ENCODE measurements around the gene POC1A. TPM values are rescaled to one million over a fixed set of nuclear protein-coding genes. Genes with fewer than 3 reads are reported as not detected.

Gene POC1A
- total and polyA plus RNA-seq, 10 of the 15 experiments (the other 5 are each of a cell fraction or from before 2014, with no cell fraction given) = 8.5 to 49.8 (median 23.5) TPM

DNA sequence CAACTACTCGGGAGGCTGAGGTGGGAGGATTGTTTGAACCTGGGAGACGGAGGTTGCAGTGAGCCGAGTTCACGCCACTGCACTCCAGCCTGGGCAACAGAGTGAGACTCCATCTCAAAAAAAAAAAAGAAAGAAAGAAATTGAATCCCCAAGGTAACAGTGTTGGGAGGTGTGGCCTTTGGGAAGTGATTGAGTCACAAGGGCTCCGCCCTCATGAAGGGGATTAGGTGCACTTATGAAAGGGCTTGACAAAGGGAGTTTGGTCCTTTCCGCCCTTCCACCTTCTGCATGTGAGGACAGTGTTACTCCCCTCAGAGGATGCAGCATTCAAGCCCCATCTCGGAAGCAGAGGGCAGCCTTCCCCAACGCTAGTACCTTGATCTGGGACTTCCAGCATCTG lies 21.3 kb downstream of the POC1A start:
- CTCF ChIA-PET = interaction anchor here (1.1 kb wide), 1 partner anchor 11 kb away, joined by 3 read pairs; no protein-coding TSS in a partner anchor
- BruUV-seq (replicated peaks) = no TSS peak
- TF ChIP-seq PAX8 (IDR thresholded peaks at IDR 0.05) = no peak
- 0 out of 2 replicates have a peak, but pooled peaks have one; percentile 7 for TF ChIP-seq HDGF (IDR thresholded peaks at IDR 0.05)
- Histone ChIP-seq H4K20me1 (ENCODE audit: control insufficient read depth, insufficient read depth) (no peaks in the 10 kb centered on the region), H3K9me3 (replicated peaks; ENCODE audit: control insufficient read depth, insufficient read depth, low read length) (no peaks in the 10 kb centered on the region), H3K4me2 (ENCODE audit: control insufficient read depth, insufficient read depth) (no peak overlapping the region), H2AFZ (ENCODE audit: control insufficient read depth, low read depth, low read length) (no peak overlapping the region), H3K4me3 (no peak overlapping the region), H3K36me3 (ENCODE audit: control insufficient read depth in 2 of 2, insufficient read depth in 2 of 2, low read length in 1 of 2) (peaks cover 5 to 7% of the 10 kb centered on the region in 2 experiments; a peak in 3 of 4 replicates), H3K27me3 (replicated peaks in 1 of 2; ENCODE audit: control insufficient read depth in 2 of 2, insufficient read depth in 2 of 2, low read length in 1 of 2) (no peaks in the 10 kb centered on the region), H3K27ac (ENCODE audit: control insufficient read depth, insufficient read depth) (no peak overlapping the region), H3K9ac (ENCODE audit: control insufficient read depth, insufficient read depth, low read length) (no peak overlapping the region), H3K4me1 (ENCODE audit: control insufficient read depth, insufficient read depth, low read length) (peaks cover 26% of the 10 kb centered on the region), H3K79me2 (ENCODE audit: control insufficient read depth, insufficient read depth, low read length) (no peaks in the 10 kb centered on the region)
- DNase-seq (ENCODE audit: low read depth, low spot score) = no peak
- in situ Hi-C loops (cut with MboI) (no loop called here), intact Hi-C loops (cut with micrococcal nuclease; ENCODE audit: unreplicated experiment) (no loop called here)
- no peak for ATAC-seq
- SMC1A ChIA-PET (ENCODE audit: uncharacterized antibody, unreplicated experiment) = no interaction called here
- RAD21 ChIA-PET (ENCODE audit: unreplicated experiment) = interaction anchor here (1.4 kb wide), 1 partner anchor 10 kb away, joined by 3 read pairs; no protein-coding TSS in a partner anchor
- WGBS (ENCODE audit: insufficient coverage, insufficient replicate concordance, low lambda C conversion rate, missing lambda C conversion rate) = 98% methylated on average over 6 of the region's 8 CpGs
- POLR2A ChIA-PET = interaction anchor here (0.6 kb wide), 1 partner anchor 13 kb away, joined by 3 read pairs; no protein-coding TSS in a partner anchor
- FAIRE-seq = no peak

DNA sequence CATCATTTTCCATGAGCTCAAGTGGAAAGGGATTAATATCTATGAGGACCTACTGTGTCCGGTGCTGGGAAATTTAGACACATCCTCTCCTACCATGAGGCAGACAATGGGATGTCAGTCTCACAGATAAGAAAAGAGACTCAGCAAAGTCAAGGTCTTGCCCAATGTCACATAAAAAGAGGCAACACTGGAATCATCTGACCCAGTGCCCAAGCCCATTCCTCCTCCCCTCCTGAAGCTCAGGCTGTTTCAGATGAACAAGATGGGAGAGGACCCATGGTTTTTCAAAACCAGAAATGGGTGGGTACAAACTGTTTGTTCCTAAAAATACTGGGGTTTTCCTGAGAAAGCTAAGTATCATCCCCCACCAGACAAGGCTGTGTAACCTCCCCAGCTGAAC lies 22.2 kb downstream of the POC1A start:
- TF ChIP-seq, protein P1, sequence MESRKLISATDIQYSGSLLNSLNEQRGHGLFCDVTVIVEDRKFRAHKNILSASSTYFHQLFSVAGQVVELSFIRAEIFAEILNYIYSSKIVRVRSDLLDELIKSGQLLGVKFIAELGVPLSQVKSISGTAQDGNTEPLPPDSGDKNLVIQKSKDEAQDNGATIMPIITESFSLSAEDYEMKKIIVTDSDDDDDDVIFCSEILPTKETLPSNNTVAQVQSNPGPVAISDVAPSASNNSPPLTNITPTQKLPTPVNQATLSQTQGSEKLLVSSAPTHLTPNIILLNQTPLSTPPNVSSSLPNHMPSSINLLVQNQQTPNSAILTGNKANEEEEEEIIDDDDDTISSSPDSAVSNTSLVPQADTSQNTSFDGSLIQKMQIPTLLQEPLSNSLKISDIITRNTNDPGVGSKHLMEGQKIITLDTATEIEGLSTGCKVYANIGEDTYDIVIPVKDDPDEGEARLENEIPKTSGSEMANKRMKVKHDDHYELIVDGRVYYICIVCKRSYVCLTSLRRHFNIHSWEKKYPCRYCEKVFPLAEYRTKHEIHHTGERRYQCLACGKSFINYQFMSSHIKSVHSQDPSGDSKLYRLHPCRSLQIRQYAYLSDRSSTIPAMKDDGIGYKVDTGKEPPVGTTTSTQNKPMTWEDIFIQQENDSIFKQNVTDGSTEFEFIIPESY (IDR thresholded peaks at IDR 0.05) = no peak
- TF ChIP-seq RUNX3 (IDR thresholded peaks at IDR 0.05; ENCODE audit: low read length) (peak; percentile 41), MYC (IDR thresholded peaks at IDR 0.05; ENCODE audit: insufficient read depth, insufficient read length, insufficient replicate concordance, low read length, severe bottlenecking) (no peak), MEF2A (IDR thresholded peaks at IDR 0.05; ENCODE audit: insufficient read depth, low read depth, low read length) (peak; percentile 45; the same call in 1 of the 2 replicates)
- in situ Hi-C loops (cut with MboI) = no loop called here
- Histone ChIP-seq H3K79me2 (ENCODE audit: control insufficient read depth, insufficient read depth, low read length) (no peaks in the 10 kb centered on the region), H3K27ac (ENCODE audit: control insufficient read depth, insufficient read depth) (peak overlapping the region; percentile 9; the same call in 1 of the 2 replicates), H3K36me3 (ENCODE audit: control insufficient read depth in 2 of 2, insufficient read depth in 2 of 2, low read length in 1 of 2) (peaks cover 5% of the 10 kb centered on the region in 2 experiments; a peak in 3 of 4 replicates), H3K9ac (ENCODE audit: control insufficient read depth, insufficient read depth, low read length) (no peak overlapping the region), H4K20me1 (ENCODE audit: control insufficient read depth, insufficient read depth) (no peaks in the 10 kb centered on the region), H2AFZ (ENCODE audit: control insufficient read depth, low read depth, low read length) (no peak overlapping the region), H3K27me3 (replicated peaks in 1 of 2; ENCODE audit: control insufficient read depth in 2 of 2, insufficient read depth in 2 of 2, low read length in 1 of 2) (no peaks in the 10 kb centered on the region), H3K4me3 (no peak overlapping the region), H3K4me2 (ENCODE audit: control insufficient read depth, insufficient read depth) (no peak overlapping the region), H3K9me3 (replicated peaks; ENCODE audit: control insufficient read depth, insufficient read depth, low read length) (no peaks in the 10 kb centered on the region), H3K4me1 (ENCODE audit: control insufficient read depth, insufficient read depth, low read length) (peaks cover 26% of the 10 kb centered on the region)
- BruUV-seq (replicated peaks) = no TSS peak
- POLR2A ChIA-PET = interaction anchor here (0.6 kb wide), 1 partner anchor 12 kb away, joined by 3 read pairs; no protein-coding TSS in a partner anchor
- CTCF ChIA-PET = interaction anchor here (0.9 to 1.8 kb wide), 7 partner anchors 9 to 131 kb away, joined by 3 to 7 read pairs (median 4); no protein-coding TSS in a partner anchor
- DNase-seq (ENCODE audit: low read depth, low spot score) (no peak), FAIRE-seq (peak; percentile 23), ATAC-seq (no peak)
- RAD21 ChIA-PET (ENCODE audit: unreplicated experiment) = interaction anchor here (0.7 kb wide), 1 partner anchor 128 kb away, joined by 3 read pairs; no protein-coding TSS in a partner anchor
- intact Hi-C loops (cut with micrococcal nuclease; ENCODE audit: unreplicated experiment) = no loop called here
- SMC1A ChIA-PET (ENCODE audit: uncharacterized antibody, unreplicated experiment) = interaction anchor here (0.7 to 1.8 kb wide), 4 partner anchors 13 to 130 kb away, joined by 3 to 6 read pairs (median 4); no protein-coding TSS in a partner anchor
- WGBS (ENCODE audit: insufficient coverage, insufficient replicate concordance, low lambda C conversion rate, missing lambda C conversion rate) = 100% methylated on average over 1 of the region's 1 CpG

All from GM12878 (cell line).